ENCODE data around the gene ABCA8.

The ABCA8 gene

GRCh38 chr17:68863091-68863652, 92.0 kb downstream of the ABCA8 start:
- 0 out of 2 replicates have a peak, but pooled peaks cover 4% of the 10 kb centered on the region for H3K9me3 ChIP-seq (ENCODE audit: control insufficient read depth, insufficient read depth, low read depth, low read length)
- no peaks in the 10 kb centered on the region for H3K27me3 ChIP-seq (ENCODE audit: control insufficient read depth, insufficient read depth, low read length)
- H3K9ac ChIP-seq (ENCODE audit: low read length) = no peak overlapping the region
- H3K4me1 ChIP-seq (ENCODE audit: control insufficient read depth, insufficient read depth, low read length) = no peaks in the 10 kb centered on the region
- no peaks in the 10 kb centered on the region for H3K36me3 ChIP-seq (ENCODE audit: control insufficient read depth, insufficient read depth, low read length)
- no peak overlapping the region for H3K4me3 ChIP-seq (ENCODE audit: low read depth, low read length)
- no peak overlapping the region for H3K27ac ChIP-seq (ENCODE audit: low read depth, low read length)

- Histone ChIP-seq H3K4me1 (ENCODE audit: control insufficient read depth, insufficient read depth, low read length) (no peaks in the 10 kb centered on the region), H3K27me3 (ENCODE audit: control insufficient read depth, insufficient read depth, low read length) (no peaks in the 10 kb centered on the region), H3K36me3 (ENCODE audit: control insufficient read depth, insufficient read depth, low read length) (no peaks in the 10 kb centered on the region), H3K4me3 (ENCODE audit: low read depth, low read length) (no peak overlapping the region), H3K27ac (ENCODE audit: low read depth, low read length) (no peak overlapping the region), H3K9me3 (ENCODE audit: control insufficient read depth, insufficient read depth, low read depth, low read length) (0 out of 2 replicates have a peak, but pooled peaks cover 4% of the 10 kb centered on the region), H3K9ac (ENCODE audit: low read length) (no peak overlapping the region)
Observed at GRCh38 chr17:68861602-68862001, 93.6 kb downstream of the ABCA8 start.

- H3K27ac ChIP-seq (ENCODE audit: low read depth, low read length) = no peak overlapping the region
- no peaks in the 10 kb centered on the region for H3K4me1 ChIP-seq (ENCODE audit: control insufficient read depth, insufficient read depth, low read length)
- H3K36me3 ChIP-seq (ENCODE audit: control insufficient read depth, insufficient read depth, low read length) = no peaks in the 10 kb centered on the region
- H3K27me3 ChIP-seq (ENCODE audit: control insufficient read depth, insufficient read depth, low read length) = no peaks in the 10 kb centered on the region
- H3K9me3 ChIP-seq (ENCODE audit: control insufficient read depth, insufficient read depth, low read depth, low read length) = 0 out of 2 replicates have a peak, but pooled peaks cover 4% of the 10 kb centered on the region
- H3K4me3 ChIP-seq (ENCODE audit: low read depth, low read length) = no peak overlapping the region
- H3K9ac ChIP-seq (ENCODE audit: low read length) = no peak overlapping the region
Observed at GRCh38 chr17:68860941-68861340, 94.3 kb downstream of the ABCA8 start.

GRCh38 chr17:68854452-68854851, 100.7 kb downstream of the ABCA8 start:
- Histone ChIP-seq H3K9me3 (ENCODE audit: control insufficient read depth, insufficient read depth, low read depth, low read length) (0 out of 2 replicates have a peak, but pooled peaks cover 4% of the 10 kb centered on the region), H3K27me3 (ENCODE audit: control insufficient read depth, insufficient read depth, low read length) (no peaks in the 10 kb centered on the region), H3K4me3 (ENCODE audit: low read depth, low read length) (no peak overlapping the region), H3K36me3 (ENCODE audit: control insufficient read depth, insufficient read depth, low read length) (no peaks in the 10 kb centered on the region), H3K9ac (ENCODE audit: low read length) (no peak overlapping the region), H3K27ac (ENCODE audit: low read depth, low read length) (no peak overlapping the region), H3K4me1 (ENCODE audit: control insufficient read depth, insufficient read depth, low read length) (no peaks in the 10 kb centered on the region)

- Histone ChIP-seq H3K4me3 (ENCODE audit: low read depth, low read length) (no peak overlapping the region), H3K4me1 (ENCODE audit: control insufficient read depth, insufficient read depth, low read length) (no peaks in the 10 kb centered on the region), H3K36me3 (ENCODE audit: control insufficient read depth, insufficient read depth, low read length) (no peaks in the 10 kb centered on the region), H3K27ac (ENCODE audit: low read depth, low read length) (no peak overlapping the region), H3K9me3 (ENCODE audit: control insufficient read depth, insufficient read depth, low read depth, low read length) (0 out of 2 replicates have a peak, but pooled peaks cover 3% of the 10 kb centered on the region), H3K9ac (ENCODE audit: low read length) (no peak overlapping the region), H3K27me3 (ENCODE audit: control insufficient read depth, insufficient read depth, low read length) (no peaks in the 10 kb centered on the region)
Observed at GRCh38 chr17:68853439-68853838, 101.8 kb downstream of the ABCA8 start.

GRCh38 chr17:68853036-68853435, 102.2 kb downstream of the ABCA8 start:
- Histone ChIP-seq H3K4me1 (ENCODE audit: control insufficient read depth, insufficient read depth, low read length) (no peaks in the 10 kb centered on the region), H3K27me3 (ENCODE audit: control insufficient read depth, insufficient read depth, low read length) (no peaks in the 10 kb centered on the region), H3K4me3 (ENCODE audit: low read depth, low read length) (no peak overlapping the region), H3K9ac (ENCODE audit: low read length) (no peak overlapping the region), H3K36me3 (ENCODE audit: control insufficient read depth, insufficient read depth, low read length) (no peaks in the 10 kb centered on the region), H3K27ac (ENCODE audit: low read depth, low read length) (no peak overlapping the region), H3K9me3 (ENCODE audit: control insufficient read depth, insufficient read depth, low read depth, low read length) (no peaks in the 10 kb centered on the region)

- H3K9me3 ChIP-seq (ENCODE audit: control insufficient read depth, insufficient read depth, low read depth, low read length) = no peaks in the 10 kb centered on the region
- no peaks in the 10 kb centered on the region for H3K27me3 ChIP-seq (ENCODE audit: control insufficient read depth, insufficient read depth, low read length)
- no peak overlapping the region for H3K9ac ChIP-seq (ENCODE audit: low read length)
- H3K4me1 ChIP-seq (ENCODE audit: control insufficient read depth, insufficient read depth, low read length) = no peaks in the 10 kb centered on the region
- H3K4me3 ChIP-seq (ENCODE audit: low read depth, low read length) = no peak overlapping the region
- no peaks in the 10 kb centered on the region for H3K36me3 ChIP-seq (ENCODE audit: control insufficient read depth, insufficient read depth, low read length)
- no peak overlapping the region for H3K27ac ChIP-seq (ENCODE audit: low read depth, low read length)
Observed at GRCh38 chr17:68851890-68852289, 103.3 kb downstream of the ABCA8 start.

- Histone ChIP-seq H3K9me3 (ENCODE audit: control insufficient read depth, insufficient read depth, low read depth, low read length) (no peaks in the 10 kb centered on the region), H3K36me3 (ENCODE audit: control insufficient read depth, insufficient read depth, low read length) (no peaks in the 10 kb centered on the region), H3K27me3 (ENCODE audit: control insufficient read depth, insufficient read depth, low read length) (no peaks in the 10 kb centered on the region), H3K4me3 (ENCODE audit: low read depth, low read length) (no peak overlapping the region), H3K4me1 (ENCODE audit: control insufficient read depth, insufficient read depth, low read length) (no peaks in the 10 kb centered on the region), H3K27ac (ENCODE audit: low read depth, low read length) (no peak overlapping the region), H3K9ac (ENCODE audit: low read length) (no peak overlapping the region)
Observed at GRCh38 chr17:68850749-68851510, 104.3 kb downstream of the ABCA8 start.

- no peaks in the 10 kb centered on the region for H3K27me3 ChIP-seq (ENCODE audit: control insufficient read depth, insufficient read depth, low read length)
- H3K36me3 ChIP-seq (ENCODE audit: control insufficient read depth, insufficient read depth, low read length) = no peaks in the 10 kb centered on the region
- H3K9ac ChIP-seq (ENCODE audit: low read length) = no peak overlapping the region
Observed at GRCh38 chr17:68849673-68850610, 105.2 kb downstream of the ABCA8 start.

GRCh38 chr17:68847711-68848110, 107.5 kb downstream of the ABCA8 start:
- Histone ChIP-seq H3K9me3 (ENCODE audit: control insufficient read depth, insufficient read depth, low read depth, low read length) (no peaks in the 10 kb centered on the region), H3K4me1 (ENCODE audit: control insufficient read depth, insufficient read depth, low read length) (peaks cover 3% of the 10 kb centered on the region; the same call in 1 of the 2 replicates), H3K27me3 (ENCODE audit: control insufficient read depth, insufficient read depth, low read length) (no peaks in the 10 kb centered on the region), H3K27ac (ENCODE audit: low read depth, low read length) (no peak overlapping the region), H3K9ac (ENCODE audit: low read length) (no peak overlapping the region), H3K36me3 (ENCODE audit: control insufficient read depth, insufficient read depth, low read length) (no peaks in the 10 kb centered on the region), H3K4me3 (ENCODE audit: low read depth, low read length) (no peak overlapping the region)

More at GRCh38 chr17:68849673-68850610, 105.2 kb downstream of the ABCA8 start:
- no peak overlapping the region for H3K27ac ChIP-seq (ENCODE audit: low read depth, low read length)
- no peaks in the 10 kb centered on the region for H3K4me1 ChIP-seq (ENCODE audit: control insufficient read depth, insufficient read depth, low read length)
- H3K9me3 ChIP-seq (ENCODE audit: control insufficient read depth, insufficient read depth, low read depth, low read length) = no peaks in the 10 kb centered on the region
- H3K4me3 ChIP-seq (ENCODE audit: low read depth, low read length) = no peak overlapping the region

Measured in HUES6 (cell line).